ENCODE results near the gene GKAP1. TPM values are rescaled to one million over a fixed set of nuclear protein-coding genes. Genes with fewer than 3 reads are reported as not detected.

Gene GKAP1
- total and polyA plus RNA-seq, 2 experiments from 2014 or later, result 4.0 to 16.7 TPM

DNA sequence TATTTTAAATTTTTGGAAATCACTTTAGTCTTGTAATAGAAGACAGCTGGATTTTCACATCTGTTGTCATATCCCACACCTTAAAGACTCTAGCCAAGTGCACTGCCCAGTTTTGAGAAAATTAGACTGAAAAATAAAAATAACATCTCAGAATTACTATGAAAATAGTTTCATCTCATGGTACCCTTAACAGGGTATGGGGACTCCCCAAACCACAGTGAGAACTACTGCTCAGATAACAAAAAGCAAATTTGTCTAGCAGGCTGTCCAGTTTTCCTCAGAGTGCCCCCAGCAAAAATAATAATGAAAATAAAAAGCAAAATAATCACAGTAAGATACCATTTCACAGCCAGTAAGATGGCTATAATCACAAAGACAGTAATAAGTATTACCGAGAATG lies 116.3 kb downstream of the GKAP1 start:
- H3K27me3 Mint-ChIP-seq (ENCODE audit: insufficient read depth, low read depth, poor library complexity), result no peaks in the 10 kb centered on the region
- no peaks in the 10 kb centered on the region for H3K9me2 ChIP-seq (ENCODE audit: insufficient read depth)
- peaks cover 24% of the 10 kb centered on the region; the same call in 2 of the 3 replicates for H3K36me3 Mint-ChIP-seq (ENCODE audit: low read depth)
- no peak for DNase-seq (ENCODE audit: low spot score)
- ATAC-seq, result no peak
- TF ChIP-seq EZH2phosphoT487 (IDR thresholded peaks at IDR 0.05; ENCODE audit: unreplicated experiment), result no peak
- TF ChIP-seq CREB1 (CRISPR knock-in tag; IDR thresholded peaks at IDR 0.05; ENCODE audit: low read depth), result no peak
- TF ChIP-seq JUNB (IDR thresholded peaks at IDR 0.05; ENCODE audit: unreplicated experiment), result no peak
- TF ChIP-seq, protein P1, sequence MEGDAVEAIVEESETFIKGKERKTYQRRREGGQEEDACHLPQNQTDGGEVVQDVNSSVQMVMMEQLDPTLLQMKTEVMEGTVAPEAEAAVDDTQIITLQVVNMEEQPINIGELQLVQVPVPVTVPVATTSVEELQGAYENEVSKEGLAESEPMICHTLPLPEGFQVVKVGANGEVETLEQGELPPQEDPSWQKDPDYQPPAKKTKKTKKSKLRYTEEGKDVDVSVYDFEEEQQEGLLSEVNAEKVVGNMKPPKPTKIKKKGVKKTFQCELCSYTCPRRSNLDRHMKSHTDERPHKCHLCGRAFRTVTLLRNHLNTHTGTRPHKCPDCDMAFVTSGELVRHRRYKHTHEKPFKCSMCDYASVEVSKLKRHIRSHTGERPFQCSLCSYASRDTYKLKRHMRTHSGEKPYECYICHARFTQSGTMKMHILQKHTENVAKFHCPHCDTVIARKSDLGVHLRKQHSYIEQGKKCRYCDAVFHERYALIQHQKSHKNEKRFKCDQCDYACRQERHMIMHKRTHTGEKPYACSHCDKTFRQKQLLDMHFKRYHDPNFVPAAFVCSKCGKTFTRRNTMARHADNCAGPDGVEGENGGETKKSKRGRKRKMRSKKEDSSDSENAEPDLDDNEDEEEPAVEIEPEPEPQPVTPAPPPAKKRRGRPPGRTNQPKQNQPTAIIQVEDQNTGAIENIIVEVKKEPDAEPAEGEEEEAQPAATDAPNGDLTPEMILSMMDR (conservative IDR thresholded peaks at IDR 0.05; ENCODE audit: low read depth in 2 of 2), result no peak
- TF ChIP-seq NANOG (IDR thresholded peaks at IDR 0.05; ENCODE audit: borderline replicate concordance), result no peak
- TF ChIP-seq, protein P2, sequence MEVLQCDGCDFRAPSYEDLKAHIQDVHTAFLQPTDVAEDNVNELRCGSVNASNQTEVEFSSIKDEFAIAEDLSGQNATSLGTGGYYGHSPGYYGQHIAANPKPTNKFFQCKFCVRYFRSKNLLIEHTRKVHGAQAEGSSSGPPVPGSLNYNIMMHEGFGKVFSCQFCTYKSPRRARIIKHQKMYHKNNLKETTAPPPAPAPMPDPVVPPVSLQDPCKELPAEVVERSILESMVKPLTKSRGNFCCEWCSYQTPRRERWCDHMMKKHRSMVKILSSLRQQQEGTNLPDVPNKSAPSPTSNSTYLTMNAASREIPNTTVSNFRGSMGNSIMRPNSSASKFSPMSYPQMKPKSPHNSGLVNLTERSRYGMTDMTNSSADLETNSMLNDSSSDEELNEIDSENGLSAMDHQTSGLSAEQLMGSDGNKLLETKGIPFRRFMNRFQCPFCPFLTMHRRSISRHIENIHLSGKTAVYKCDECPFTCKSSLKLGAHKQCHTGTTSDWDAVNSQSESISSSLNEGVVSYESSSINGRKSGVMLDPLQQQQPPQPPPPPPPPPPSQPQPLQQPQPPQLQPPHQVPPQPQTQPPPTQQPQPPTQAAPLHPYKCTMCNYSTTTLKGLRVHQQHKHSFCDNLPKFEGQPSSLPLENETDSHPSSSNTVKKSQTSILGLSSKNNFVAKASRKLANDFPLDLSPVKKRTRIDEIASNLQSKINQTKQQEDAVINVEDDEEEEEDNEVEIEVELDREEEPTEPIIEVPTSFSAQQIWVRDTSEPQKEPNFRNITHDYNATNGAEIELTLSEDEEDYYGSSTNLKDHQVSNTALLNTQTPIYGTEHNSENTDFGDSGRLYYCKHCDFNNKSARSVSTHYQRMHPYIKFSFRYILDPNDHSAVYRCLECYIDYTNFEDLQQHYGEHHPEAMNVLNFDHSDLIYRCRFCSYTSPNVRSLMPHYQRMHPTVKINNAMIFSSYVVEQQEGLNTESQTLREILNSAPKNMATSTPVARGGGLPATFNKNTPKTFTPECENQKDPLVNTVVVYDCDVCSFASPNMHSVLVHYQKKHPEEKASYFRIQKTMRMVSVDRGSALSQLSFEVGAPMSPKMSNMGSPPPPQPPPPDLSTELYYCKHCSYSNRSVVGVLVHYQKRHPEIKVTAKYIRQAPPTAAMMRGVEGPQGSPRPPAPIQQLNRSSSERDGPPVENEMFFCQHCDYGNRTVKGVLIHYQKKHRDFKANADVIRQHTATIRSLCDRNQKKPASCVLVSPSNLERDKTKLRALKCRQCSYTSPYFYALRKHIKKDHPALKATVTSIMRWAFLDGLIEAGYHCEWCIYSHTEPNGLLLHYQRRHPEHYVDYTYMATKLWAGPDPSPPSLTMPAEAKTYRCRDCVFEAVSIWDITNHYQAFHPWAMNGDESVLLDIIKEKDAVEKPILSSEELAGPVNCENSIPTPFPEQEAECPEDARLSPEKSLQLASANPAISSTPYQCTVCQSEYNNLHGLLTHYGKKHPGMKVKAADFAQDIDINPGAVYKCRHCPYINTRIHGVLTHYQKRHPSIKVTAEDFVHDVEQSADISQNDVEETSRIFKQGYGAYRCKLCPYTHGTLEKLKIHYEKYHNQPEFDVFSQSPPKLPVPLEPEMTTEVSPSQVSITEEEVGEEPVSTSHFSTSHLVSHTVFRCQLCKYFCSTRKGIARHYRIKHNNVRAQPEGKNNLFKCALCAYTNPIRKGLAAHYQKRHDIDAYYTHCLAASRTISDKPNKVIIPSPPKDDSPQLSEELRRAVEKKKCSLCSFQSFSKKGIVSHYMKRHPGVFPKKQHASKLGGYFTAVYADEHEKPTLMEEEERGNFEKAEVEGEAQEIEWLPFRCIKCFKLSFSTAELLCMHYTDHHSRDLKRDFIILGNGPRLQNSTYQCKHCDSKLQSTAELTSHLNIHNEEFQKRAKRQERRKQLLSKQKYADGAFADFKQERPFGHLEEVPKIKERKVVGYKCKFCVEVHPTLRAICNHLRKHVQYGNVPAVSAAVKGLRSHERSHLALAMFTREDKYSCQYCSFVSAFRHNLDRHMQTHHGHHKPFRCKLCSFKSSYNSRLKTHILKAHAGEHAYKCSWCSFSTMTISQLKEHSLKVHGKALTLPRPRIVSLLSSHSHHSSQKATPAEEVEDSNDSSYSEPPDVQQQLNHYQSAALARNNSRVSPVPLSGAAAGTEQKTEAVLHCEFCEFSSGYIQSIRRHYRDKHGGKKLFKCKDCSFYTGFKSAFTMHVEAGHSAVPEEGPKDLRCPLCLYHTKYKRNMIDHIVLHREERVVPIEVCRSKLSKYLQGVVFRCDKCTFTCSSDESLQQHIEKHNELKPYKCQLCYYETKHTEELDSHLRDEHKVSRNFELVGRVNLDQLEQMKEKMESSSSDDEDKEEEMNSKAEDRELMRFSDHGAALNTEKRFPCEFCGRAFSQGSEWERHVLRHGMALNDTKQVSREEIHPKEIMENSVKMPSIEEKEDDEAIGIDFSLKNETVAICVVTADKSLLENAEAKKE (CRISPR knock-in tag; IDR thresholded peaks at IDR 0.05), result no peak
- TF ChIP-seq ZNF114 (CRISPR knock-in tag; IDR thresholded peaks at IDR 0.05), result no peak
- no peak for TF ChIP-seq ZNF331 (CRISPR knock-in tag; IDR thresholded peaks at IDR 0.05; ENCODE audit: low read depth)
- TF ChIP-seq, protein P3, sequence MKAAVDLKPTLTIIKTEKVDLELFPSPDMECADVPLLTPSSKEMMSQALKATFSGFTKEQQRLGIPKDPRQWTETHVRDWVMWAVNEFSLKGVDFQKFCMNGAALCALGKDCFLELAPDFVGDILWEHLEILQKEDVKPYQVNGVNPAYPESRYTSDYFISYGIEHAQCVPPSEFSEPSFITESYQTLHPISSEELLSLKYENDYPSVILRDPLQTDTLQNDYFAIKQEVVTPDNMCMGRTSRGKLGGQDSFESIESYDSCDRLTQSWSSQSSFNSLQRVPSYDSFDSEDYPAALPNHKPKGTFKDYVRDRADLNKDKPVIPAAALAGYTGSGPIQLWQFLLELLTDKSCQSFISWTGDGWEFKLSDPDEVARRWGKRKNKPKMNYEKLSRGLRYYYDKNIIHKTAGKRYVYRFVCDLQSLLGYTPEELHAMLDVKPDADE (IDR thresholded peaks at IDR 0.05), result no peak
- no peak for TF ChIP-seq STAT1 (IDR thresholded peaks at IDR 0.05; ENCODE audit: unreplicated experiment)
- no peak for TF ChIP-seq POLR2AphosphoS5 (IDR thresholded peaks at IDR 0.05; ENCODE audit: low read depth)
- TF ChIP-seq, protein P4, sequence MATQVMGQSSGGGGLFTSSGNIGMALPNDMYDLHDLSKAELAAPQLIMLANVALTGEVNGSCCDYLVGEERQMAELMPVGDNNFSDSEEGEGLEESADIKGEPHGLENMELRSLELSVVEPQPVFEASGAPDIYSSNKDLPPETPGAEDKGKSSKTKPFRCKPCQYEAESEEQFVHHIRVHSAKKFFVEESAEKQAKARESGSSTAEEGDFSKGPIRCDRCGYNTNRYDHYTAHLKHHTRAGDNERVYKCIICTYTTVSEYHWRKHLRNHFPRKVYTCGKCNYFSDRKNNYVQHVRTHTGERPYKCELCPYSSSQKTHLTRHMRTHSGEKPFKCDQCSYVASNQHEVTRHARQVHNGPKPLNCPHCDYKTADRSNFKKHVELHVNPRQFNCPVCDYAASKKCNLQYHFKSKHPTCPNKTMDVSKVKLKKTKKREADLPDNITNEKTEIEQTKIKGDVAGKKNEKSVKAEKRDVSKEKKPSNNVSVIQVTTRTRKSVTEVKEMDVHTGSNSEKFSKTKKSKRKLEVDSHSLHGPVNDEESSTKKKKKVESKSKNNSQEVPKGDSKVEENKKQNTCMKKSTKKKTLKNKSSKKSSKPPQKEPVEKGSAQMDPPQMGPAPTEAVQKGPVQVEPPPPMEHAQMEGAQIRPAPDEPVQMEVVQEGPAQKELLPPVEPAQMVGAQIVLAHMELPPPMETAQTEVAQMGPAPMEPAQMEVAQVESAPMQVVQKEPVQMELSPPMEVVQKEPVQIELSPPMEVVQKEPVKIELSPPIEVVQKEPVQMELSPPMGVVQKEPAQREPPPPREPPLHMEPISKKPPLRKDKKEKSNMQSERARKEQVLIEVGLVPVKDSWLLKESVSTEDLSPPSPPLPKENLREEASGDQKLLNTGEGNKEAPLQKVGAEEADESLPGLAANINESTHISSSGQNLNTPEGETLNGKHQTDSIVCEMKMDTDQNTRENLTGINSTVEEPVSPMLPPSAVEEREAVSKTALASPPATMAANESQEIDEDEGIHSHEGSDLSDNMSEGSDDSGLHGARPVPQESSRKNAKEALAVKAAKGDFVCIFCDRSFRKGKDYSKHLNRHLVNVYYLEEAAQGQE (IDR thresholded peaks at IDR 0.05; ENCODE audit: unreplicated experiment), result no peak
- no peak for TF ChIP-seq EZH2 (IDR thresholded peaks at IDR 0.05; ENCODE audit: low read depth, unreplicated experiment)
- peaks cover 76% of the 10 kb centered on the region for H4K20me1 ChIP-seq (replicated peaks; ENCODE audit: insufficient read depth)
- H2AFZ ChIP-seq, result no peak overlapping the region
- H3K36me3 ChIP-seq (ENCODE audit: insufficient read depth), result no peaks in the 10 kb centered on the region
- H3F3A ChIP-seq (replicated peaks; ENCODE audit: low read depth), result no peaks in the 10 kb centered on the region
- H3K4me1 ChIP-seq (ENCODE audit: insufficient read depth), result peaks cover 10% of the 10 kb centered on the region
- H3K4me1 Mint-ChIP-seq, result peaks cover 32% of the 10 kb centered on the region
- H3K27ac ChIP-seq (ENCODE audit: low read depth), result 0 out of 2 replicates have a peak overlapping the region, but pooled peaks have one; percentile 24
- peaks cover 2% of the 10 kb centered on the region; the same call in 2 of the 3 replicates for H3K9me3 Mint-ChIP-seq
- no peak overlapping the region for H3K4me3 Mint-ChIP-seq
- H3K4me2 ChIP-seq, result peak overlapping the region; percentile 39; the same call in 1 of the 2 replicates
- H3K27ac Mint-ChIP-seq, result no peak overlapping the region
- no peaks in the 10 kb centered on the region for H3K27me3 ChIP-seq (ENCODE audit: insufficient read depth)
- H3K4me3 ChIP-seq, result no peak overlapping the region
- peaks cover 100% of the 10 kb centered on the region for H3K79me2 ChIP-seq (replicated peaks; ENCODE audit: insufficient read depth)
